Subcutaneous adipose tissue (tissue), 4 donors: ENCODE data around the gene MYO10. TPM values are rescaled to one million over a fixed set of nuclear protein-coding genes. Genes with fewer than 3 reads are reported as not detected.

ENCODE experiments used
- total RNA-seq, 4 donors: library from RNA; depleted of rRNA; stranded (reverse); fragments of >200 nt; gene quantifications; one replicate each; pipeline ENCODE4 v1.1.0, GENCODE V29; 2016
- TF ChIP-seq, protein P1 (sequence below): fragments of 450-650 bp; IDR thresholded peaks from one replicate; pipeline ENCODE4 v1.5.1; 2016; ENCODE audit warnings: low read depth, mild to moderate bottlenecking, control low read depth, antibody characterized with exemption, moderate library complexity

Gene MYO10
- total RNA-seq, 4 donors from 2014 or later, result 7.0 to 33.0 (median 9.3) TPM

DNA sequence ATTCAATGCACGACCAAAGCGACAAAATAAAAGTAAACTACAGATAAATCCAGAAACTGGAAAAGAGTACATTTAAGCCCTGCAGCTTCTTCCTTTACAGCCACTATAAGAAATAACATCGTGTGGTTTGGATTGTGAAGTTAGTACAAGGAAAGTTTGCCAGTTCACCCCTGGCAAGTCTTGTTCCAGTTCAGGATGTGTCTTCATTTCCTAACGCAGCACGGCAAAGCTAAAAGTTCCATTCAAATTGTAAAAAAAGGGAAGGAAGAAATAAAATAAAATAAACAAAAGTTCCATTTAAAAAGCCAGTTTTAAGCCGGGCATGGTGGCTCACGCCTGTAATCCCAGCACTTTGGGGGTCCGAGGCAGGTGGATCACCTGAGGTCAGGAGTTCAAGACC is 236.0 kb downstream of the MYO10 start:
- TF ChIP-seq, protein P1, sequence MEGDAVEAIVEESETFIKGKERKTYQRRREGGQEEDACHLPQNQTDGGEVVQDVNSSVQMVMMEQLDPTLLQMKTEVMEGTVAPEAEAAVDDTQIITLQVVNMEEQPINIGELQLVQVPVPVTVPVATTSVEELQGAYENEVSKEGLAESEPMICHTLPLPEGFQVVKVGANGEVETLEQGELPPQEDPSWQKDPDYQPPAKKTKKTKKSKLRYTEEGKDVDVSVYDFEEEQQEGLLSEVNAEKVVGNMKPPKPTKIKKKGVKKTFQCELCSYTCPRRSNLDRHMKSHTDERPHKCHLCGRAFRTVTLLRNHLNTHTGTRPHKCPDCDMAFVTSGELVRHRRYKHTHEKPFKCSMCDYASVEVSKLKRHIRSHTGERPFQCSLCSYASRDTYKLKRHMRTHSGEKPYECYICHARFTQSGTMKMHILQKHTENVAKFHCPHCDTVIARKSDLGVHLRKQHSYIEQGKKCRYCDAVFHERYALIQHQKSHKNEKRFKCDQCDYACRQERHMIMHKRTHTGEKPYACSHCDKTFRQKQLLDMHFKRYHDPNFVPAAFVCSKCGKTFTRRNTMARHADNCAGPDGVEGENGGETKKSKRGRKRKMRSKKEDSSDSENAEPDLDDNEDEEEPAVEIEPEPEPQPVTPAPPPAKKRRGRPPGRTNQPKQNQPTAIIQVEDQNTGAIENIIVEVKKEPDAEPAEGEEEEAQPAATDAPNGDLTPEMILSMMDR, result no peak

DNA sequence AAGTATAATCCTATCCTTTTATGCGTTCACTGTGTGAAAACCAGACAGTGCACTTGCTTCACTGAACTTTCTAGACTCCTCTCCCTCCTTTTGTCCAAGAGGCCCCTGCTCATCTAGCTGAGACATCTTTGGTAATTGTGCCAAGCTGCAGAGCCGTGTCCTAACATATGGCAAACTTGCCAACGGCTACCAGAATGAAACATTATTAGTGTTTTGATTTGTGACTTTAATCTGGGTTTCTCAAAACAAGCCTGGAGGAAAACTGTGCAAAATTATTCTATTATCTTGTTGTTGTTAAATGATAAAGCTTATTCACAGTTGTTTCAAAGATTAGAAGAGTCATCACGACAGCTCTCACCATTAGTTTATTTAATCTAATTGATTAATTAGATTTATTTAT is 240.3 kb downstream of the MYO10 start:
- TF ChIP-seq, protein P1, result no peak

DNA sequence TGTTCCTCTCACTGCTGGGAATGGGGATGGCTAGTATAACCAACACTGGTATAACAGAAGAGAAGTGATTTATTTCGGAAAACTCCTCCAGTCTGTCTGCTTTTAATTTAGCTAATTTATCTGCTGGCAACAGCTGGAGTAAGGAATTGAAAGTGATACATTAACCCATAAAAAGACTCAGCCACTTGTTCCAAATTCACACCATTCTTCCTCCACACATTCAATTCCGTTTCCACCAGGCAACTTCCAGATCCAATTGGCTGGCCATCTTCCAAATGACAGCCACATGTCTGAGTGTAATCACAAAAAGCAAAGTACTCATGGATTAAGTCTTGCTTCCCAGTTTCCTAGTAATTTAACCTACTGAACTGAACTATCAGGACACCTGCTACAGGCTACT is 242.2 kb downstream of the MYO10 start:
- TF ChIP-seq, protein P1, result no peak

DNA sequence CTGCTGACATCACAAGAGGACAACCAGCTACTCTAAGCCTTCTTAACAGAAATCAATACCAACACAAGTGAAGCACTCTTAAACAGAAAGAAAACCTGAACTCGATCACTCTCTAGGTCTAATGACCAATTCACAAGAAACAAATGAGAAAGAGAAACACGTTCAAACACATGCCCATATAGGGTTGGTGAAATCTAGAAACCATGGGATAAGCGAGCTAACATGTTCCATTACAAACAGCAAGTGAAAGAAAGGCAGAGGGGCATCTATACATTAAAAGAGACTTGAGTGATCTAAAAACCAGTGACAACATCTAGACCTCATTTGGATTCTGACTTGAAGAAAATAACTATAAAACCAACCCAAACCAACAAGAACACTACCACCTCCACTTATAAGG is 244.4 kb downstream of the MYO10 start:
- TF ChIP-seq, protein P1, result no peak

DNA sequence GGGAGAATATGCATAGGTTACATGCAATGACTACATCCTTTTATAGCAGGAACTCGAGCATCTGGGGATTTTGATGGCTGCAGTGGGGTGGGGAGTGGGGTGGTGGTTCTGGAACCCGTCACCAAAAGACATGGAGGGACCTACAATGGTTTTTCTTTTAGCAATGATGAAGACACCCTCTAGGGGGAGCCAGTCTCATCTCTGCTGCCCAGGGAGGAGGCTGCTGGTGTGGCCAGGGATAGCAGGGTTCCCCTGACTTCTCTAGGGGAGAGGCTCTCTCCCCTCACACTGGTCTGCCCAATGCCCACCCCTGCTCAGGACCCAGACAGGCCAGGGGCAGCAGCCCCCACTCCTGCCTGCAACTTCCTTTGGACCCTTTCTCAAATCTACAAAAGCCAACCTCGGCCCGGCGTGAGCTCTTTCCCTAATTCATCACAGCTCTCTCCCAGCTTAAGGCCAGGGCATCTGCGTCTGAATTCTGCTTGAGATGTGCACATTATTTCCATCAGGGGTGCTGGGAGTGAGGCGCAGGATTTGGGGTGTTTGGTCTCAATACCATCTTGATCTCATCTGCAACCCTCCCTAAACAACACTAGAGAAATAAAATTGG is 245.7 kb downstream of the MYO10 start:
- TF ChIP-seq, protein P1, result no peak

DNA sequence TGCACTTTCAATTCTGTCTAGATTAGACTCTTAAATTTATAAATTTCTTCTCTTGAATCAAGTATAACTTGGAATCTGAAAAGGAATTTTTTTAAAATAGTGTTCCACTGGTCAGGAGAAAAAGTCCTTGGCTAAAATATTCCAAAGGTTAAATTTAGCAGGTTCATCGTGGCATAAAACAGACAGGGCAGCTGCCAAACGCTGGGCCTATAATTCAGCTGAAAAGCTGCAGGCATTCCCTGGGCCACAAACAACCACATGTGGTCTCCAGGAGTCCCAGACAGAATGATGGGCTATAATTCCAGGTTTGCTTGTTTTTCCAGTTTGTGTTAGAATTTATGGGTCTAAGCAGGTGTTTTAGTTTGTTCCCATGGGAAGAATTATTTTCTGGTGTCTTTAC is 248.2 kb downstream of the MYO10 start:
- TF ChIP-seq, protein P1, result no peak

DNA sequence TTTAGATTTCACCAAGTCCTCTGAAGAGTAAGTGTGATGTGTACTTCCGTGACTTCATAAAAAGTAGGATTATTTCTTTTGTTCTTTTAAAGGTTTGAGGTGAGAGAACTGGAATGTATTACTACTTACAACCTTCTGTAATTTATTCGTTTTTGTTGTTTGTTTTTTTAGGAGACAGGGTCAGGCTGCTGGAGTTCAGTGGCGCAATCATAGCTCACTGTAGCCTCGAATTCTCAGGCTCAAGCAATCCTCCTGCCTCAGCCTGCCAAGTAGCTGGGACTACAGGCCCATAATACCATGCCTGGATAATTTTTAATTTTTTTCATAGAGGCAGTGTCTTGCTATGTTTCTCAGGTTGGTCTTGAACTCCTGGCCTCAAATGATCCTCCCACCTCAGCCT is 251.0 kb downstream of the MYO10 start:
- TF ChIP-seq, protein P1, result no peak
